Activated naive CD4-positive, alpha-beta T cell treated with anti-CD3 and anti-CD28 coated beads for 36 hours (primary cell): Measurements from ENCODE around the gene LYPD6. TPM values are rescaled to one million over a fixed set of nuclear protein-coding genes. Genes with fewer than 3 reads are reported as not detected.

Experiments
- CTCF ChIA-PET: fragments of 350-600 bp; sonication (Branson Sonifier 250); formaldehyde crosslinking; loops from one replicate; lab custom pipeline; 2021; ENCODE audit warnings: antibody characterized with exemption; lab: Charles Lee
- DNase-seq: peaks from one replicate; pipeline ENCODE4 v3.0.0-alpha.2; 2020
- H3K27ac Mint-ChIP-seq: one replicate; pipeline ENCODE4 v1.8.0; 2021; ENCODE audit warnings: mild to moderate bottlenecking, mixed read lengths
- H3K27me3 Mint-ChIP-seq: one replicate; pipeline ENCODE4 v1.8.0; 2021; ENCODE audit warnings: low read depth, mixed read lengths
- H3K36me3 Mint-ChIP-seq: one replicate; pipeline ENCODE4 v1.8.0; 2021; ENCODE audit warnings: low read depth, mixed read lengths
- H3K4me1 Mint-ChIP-seq: one replicate; pipeline ENCODE4 v1.8.0; 2021; ENCODE audit warnings: low read depth, mixed read lengths
- H3K4me3 Mint-ChIP-seq: one replicate; pipeline ENCODE4 v1.8.0; 2021; ENCODE audit warnings: mild to moderate bottlenecking, moderate library complexity, mixed read lengths
- H3K9me3 Mint-ChIP-seq: one replicate; pipeline ENCODE4 v1.8.0; 2021; ENCODE audit warnings: mixed read lengths
- intact Hi-C: fragments of 100-400 bp; cut with micrococcal nuclease; formaldehyde crosslinking; loops from one replicate; pipeline ENCODE4 v1.15.1; 2023
- total RNA-seq, 2 experiments: library from RNA; stranded (reverse); gene quantifications; one replicate each; pipeline ENCODE4 v1.2.3, GENCODE V29; 2021

Gene LYPD6
- total RNA-seq, 2 experiments from 2014 or later, result not detected

DNA sequence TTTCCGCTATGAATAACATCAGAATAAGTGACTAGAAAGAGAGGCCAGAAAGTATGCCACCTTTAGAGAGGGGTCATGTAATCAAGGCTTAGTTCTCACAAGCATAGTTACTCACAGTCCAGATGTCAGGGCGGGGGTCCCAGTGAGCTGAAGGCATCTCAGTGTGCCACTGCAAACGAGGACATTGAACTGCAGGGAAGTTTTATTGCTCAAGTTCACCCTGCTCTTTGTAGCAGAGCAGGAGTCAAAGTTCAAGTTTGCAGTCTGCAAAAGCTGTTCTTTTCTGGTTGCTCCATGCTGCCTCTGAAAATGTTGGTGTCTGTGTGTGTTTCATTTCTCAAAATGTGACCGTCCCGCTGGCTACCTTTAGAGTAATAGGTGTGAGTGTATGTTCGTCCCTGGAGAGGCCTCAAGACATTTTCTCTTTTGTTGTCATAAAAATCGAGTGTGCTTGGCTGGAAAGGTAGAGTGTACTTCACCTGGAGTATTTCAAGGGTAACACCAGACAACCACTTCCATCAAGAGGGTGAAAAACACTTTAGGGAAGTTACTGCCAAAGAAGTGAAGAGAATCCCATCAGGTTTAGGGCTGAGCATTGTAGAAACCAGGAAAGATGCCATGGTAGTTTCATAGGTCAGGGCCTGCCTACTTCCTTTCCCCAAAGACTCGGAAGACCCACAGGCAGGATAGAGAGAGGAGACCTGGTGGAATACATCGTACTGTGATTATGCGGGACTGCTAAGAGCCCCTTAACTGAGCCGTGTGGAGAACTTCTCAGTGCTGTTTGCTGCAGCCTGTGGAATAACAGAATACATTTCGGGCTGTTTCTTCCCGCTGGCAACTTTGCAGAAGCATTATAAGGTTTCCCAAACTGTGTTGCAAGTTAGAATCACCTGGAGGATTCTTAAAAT, 89.9 kb downstream of the LYPD6 start:
- no peaks in the 10 kb centered on the region for H3K9me3 Mint-ChIP-seq
- DNase-seq, result no peak
- intact Hi-C loops, result no loop called here
- H3K36me3 Mint-ChIP-seq, result no peaks in the 10 kb centered on the region
- no peak overlapping the region for H3K27ac Mint-ChIP-seq
- H3K4me1 Mint-ChIP-seq, result no peaks in the 10 kb centered on the region
- H3K27me3 Mint-ChIP-seq, result peaks cover 3% of the 10 kb centered on the region
- H3K4me3 Mint-ChIP-seq, result no peak overlapping the region
- CTCF ChIA-PET, result no interaction called here

DNA sequence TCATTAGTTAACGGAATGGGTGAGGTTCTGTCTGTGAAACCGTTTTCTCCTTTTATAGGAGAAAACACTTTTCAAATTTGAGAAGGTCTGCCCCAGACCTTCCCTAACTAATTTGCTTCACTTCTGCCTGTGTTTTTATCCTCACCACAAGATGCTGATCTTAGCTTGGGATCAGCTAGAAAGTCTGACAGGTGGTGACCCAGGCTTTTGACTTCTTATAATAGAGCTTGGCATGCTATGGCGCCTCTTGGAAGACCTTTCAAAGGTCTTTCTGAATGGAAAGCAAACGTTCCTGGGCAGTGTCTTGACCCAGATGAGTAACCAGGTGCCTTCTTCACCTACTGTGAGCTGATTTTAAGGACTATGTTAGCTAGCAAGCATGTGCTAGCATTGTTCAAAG, 91.4 kb downstream of the LYPD6 start:
- no peaks in the 10 kb centered on the region for H3K4me1 Mint-ChIP-seq
- CTCF ChIA-PET, result no interaction called here
- peaks cover 4% of the 10 kb centered on the region for H3K27me3 Mint-ChIP-seq
- H3K36me3 Mint-ChIP-seq, result no peaks in the 10 kb centered on the region
- no peak for DNase-seq
- H3K27ac Mint-ChIP-seq, result no peak overlapping the region
- intact Hi-C loops, result no loop called here
- H3K4me3 Mint-ChIP-seq, result no peak overlapping the region
- H3K9me3 Mint-ChIP-seq, result no peaks in the 10 kb centered on the region

DNA sequence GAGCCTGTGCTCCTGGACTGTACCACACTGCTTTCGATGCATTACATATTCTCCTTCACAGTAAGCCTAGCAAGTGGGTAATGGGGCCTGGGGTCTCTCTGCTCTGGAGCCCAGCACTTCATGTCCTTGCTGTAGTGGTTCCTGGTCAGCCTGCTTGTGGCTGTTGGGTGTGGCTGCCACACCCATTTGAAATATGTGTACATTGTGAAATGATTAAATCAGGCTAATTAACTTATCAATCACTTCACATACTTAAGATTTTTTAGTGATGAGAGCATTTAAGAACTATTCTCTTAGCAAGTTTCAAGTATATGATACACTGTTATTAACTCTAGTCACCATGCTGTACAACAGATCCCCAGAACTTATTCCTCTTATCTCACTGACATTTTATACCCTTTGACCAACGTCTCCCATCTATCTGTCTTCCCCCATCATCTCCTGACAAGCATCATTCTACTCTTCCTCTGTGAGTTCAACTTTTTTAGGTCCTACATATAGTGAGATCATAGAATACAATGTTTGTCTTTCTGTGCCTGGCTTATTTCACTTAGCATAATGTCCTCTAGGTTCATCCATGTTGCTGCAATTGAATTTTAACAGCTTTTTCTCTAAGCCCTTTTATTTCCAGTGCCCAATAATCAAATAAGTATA, 92.1 kb downstream of the LYPD6 start:
- Mint-ChIP-seq H3K27ac (no peak overlapping the region), H3K9me3 (no peaks in the 10 kb centered on the region), H3K27me3 (peaks cover 4% of the 10 kb centered on the region), H3K4me1 (no peaks in the 10 kb centered on the region), H3K36me3 (no peaks in the 10 kb centered on the region), H3K4me3 (no peak overlapping the region)
- intact Hi-C loops, result no loop called here
- CTCF ChIA-PET, result no interaction called here
- DNase-seq, result no peak

DNA sequence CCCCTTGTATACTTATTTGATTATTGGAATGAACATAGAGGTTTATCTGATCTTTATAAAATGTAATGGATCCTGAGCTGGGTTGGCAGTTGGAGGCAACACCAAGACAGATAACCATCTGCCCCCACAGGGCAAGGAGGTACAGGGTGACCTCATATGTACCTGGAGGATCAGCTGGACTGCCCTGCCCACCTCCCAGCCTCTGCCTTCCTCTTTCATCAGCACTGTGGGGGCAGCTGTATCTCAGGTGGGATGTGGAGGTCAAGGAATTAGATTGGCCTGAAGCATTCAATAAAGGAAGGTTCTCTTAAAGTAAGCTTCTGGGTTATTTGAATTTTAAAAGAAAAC, 92.6 kb downstream of the LYPD6 start:
- H3K4me3 Mint-ChIP-seq, result no peak overlapping the region
- no peak for DNase-seq
- no peaks in the 10 kb centered on the region for H3K4me1 Mint-ChIP-seq
- no peak overlapping the region for H3K27ac Mint-ChIP-seq
- H3K27me3 Mint-ChIP-seq, result peaks cover 4% of the 10 kb centered on the region
- H3K36me3 Mint-ChIP-seq, result no peaks in the 10 kb centered on the region
- intact Hi-C loops, result no loop called here
- H3K9me3 Mint-ChIP-seq, result no peaks in the 10 kb centered on the region
- CTCF ChIA-PET, result no interaction called here

DNA sequence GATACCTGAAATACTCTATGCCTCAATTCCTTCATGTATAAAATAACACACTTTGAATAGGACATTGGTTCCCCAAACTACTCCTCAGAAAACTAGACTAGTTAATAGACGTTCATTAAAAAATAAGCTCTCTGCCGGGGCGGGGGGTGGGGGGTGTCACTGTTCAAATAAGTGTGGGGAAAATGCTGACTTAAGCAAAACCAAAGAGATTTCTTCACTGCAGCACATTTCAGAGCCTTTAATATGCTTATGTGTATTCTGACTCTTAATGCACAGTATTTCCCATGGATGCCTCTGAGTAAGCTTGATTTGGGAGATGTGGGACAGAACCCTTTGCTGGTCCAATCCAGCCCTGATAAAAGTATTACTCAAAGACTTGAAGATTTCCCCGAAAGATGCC, 93.2 kb downstream of the LYPD6 start:
- Mint-ChIP-seq H3K27me3 (peaks cover 4% of the 10 kb centered on the region), H3K4me1 (no peaks in the 10 kb centered on the region), H3K4me3 (no peak overlapping the region), H3K36me3 (no peaks in the 10 kb centered on the region), H3K9me3 (no peaks in the 10 kb centered on the region), H3K27ac (no peak overlapping the region)
- intact Hi-C loops, result no loop called here
- no peak for DNase-seq
- CTCF ChIA-PET, result no interaction called here

DNA sequence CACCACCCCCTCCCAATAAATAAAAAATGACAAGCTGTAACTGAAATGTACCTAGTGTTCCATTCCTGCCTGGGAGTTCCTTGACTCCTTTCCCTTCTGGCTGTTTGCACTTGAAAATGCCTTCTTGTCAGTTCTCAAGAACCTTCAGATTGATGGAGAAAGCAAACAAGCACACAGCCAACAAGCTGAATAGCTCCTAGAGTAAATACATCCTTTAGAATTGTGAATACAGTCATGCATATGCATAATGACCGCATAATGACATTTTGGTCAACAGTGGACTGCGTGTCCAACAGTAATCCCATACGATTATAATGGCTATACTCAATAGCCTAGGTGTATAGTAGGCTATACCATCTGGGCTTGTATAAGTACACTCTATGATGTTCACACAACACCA, 97.0 kb downstream of the LYPD6 start:
- Mint-ChIP-seq H3K27ac (no peak overlapping the region), H3K36me3 (no peaks in the 10 kb centered on the region), H3K4me3 (no peak overlapping the region), H3K9me3 (no peaks in the 10 kb centered on the region), H3K4me1 (no peaks in the 10 kb centered on the region), H3K27me3 (peaks cover 4% of the 10 kb centered on the region)
- CTCF ChIA-PET, result no interaction called here
- no peak for DNase-seq
- intact Hi-C loops, result no loop called here

DNA sequence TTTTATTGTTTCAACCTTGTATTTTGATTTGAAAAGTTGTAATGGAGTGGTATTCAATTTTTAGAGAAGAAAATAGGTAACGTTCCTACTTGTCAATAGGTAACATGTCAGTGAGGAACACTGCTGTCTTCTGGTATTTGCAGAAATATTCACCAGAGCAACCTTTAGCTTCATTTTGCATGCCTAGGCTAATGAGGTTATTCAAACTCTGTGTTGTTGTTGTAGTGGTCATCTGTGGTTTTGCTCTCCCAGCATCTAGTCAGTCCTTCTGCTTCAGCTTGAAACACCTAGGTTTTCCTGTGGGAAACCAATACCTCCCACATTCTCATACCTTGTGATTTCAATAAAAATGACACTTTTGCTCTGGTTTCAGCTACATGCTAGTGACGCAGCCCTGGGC, 98.4 kb downstream of the LYPD6 start:
- no peak overlapping the region for H3K4me3 Mint-ChIP-seq
- intact Hi-C loops, result no loop called here
- H3K9me3 Mint-ChIP-seq, result no peaks in the 10 kb centered on the region
- H3K4me1 Mint-ChIP-seq, result no peaks in the 10 kb centered on the region
- CTCF ChIA-PET, result no interaction called here
- H3K27ac Mint-ChIP-seq, result no peak overlapping the region
- no peak for DNase-seq
- no peaks in the 10 kb centered on the region for H3K36me3 Mint-ChIP-seq
- peaks cover 4% of the 10 kb centered on the region for H3K27me3 Mint-ChIP-seq

DNA sequence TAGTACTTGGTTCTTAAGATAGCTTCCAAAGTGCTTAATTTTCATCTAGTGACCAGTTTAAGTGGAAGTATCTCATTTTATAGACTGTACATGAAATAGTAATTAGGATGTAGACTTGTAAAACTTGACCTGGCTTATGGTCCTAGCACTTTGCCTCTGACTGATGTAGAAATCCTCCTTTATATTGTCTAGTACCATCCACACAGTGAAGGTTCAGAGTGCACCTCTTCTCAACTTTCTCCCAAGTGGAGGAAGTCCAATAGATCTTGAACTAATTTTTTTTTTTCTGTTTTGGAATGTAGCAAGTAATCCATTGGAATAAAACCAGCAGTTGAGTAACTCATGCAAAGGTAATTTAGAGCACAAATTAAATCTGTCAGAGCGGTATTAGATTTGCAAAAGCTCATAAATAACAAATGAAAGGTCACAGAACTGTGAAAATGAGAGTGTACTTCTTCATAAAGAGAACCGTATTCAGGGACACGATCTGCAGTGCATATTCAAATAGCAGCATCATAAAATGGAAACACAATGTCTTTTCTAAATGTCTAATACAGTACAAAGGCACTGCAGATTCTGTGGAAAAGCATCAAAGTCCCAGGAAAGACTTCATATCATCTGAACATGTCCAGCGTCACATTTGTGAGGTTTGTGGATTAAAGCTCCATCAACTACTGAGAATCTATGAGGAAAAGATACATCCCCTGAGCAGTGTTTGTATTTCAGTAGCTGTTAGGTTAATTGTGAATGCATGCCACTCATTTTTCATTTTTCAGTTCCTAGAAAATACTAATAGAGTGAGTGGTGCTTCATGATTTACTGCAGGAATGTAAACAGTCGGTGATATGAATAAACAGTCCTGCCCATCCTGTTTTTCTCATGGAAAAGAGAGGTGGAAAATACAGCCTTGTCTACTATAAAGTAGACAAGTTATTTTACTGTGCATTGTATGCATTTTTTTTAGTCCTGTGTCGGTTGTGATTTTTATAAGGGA, 100.7 kb downstream of the LYPD6 start:
- DNase-seq, result no peak
- Mint-ChIP-seq H3K27me3 (peaks cover 2% of the 10 kb centered on the region), H3K9me3 (no peaks in the 10 kb centered on the region), H3K36me3 (no peaks in the 10 kb centered on the region), H3K27ac (no peak overlapping the region), H3K4me1 (no peaks in the 10 kb centered on the region), H3K4me3 (no peak overlapping the region)
- CTCF ChIA-PET, result interaction anchor here (1.1 kb wide), 1 partner anchor 130 kb away, joined by 3 read pairs; no protein-coding TSS in a partner anchor
- intact Hi-C loops, result no loop called here

DNA sequence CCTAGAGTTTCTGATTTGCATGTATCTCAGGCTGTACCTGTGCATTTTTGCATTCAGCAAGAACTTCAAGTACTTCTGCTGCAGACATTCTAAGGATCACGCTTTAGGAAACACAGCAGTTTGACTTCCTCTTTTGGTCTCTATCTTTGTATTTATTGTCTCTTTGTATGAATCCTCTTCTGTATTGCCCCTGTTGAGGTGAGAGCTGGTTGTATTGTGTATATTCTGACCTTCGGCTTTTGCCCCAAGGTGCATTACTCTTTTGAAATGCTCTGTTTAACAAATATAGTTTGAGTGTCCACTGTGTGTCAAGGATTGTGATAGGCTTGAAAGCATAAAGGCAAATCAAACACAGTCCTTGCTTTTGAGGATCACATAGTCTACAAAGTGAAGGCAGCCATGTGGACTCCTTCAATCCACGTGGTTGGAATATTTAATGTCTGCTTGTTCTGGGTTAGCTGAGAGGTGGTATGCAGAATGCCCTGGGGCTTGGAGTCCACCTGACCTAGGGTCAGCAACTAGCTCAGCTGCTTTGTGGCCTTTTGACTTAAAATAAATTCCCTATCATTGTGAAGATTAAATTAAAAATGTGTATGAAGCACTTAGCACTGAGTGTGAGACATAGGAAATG, 108.1 kb downstream of the LYPD6 start:
- no peak overlapping the region for H3K4me3 Mint-ChIP-seq
- DNase-seq, result no peak
- CTCF ChIA-PET, result no interaction called here
- intact Hi-C loops, result loop anchor here (5.0 kb wide), 1 partner anchor 124 kb away; no protein-coding TSS in a partner anchor
- H3K9me3 Mint-ChIP-seq, result no peaks in the 10 kb centered on the region
- no peaks in the 10 kb centered on the region for H3K4me1 Mint-ChIP-seq
- no peaks in the 10 kb centered on the region for H3K36me3 Mint-ChIP-seq
- no peak overlapping the region for H3K27ac Mint-ChIP-seq
- no peaks in the 10 kb centered on the region for H3K27me3 Mint-ChIP-seq

DNA sequence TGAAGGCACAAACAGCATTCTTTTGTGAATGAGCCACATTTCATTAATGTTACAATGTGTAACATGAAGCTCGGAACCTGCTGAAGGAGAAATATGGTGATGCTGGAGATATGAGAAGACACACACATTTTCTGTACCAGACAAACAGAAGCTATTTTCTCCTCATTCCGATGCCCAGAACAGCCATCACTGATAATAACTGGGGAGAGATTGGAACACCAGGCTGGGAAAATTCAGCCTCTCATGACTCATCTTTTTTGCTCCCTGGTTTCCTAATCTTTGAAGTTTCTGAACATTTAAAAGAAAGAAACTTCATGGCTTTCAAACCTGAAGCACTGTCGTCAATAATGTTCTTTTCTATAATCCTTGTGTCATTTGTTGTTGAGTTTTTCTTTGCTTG, 110.9 kb downstream of the LYPD6 start:
- Mint-ChIP-seq H3K27me3 (peaks cover 2% of the 10 kb centered on the region), H3K9me3 (no peaks in the 10 kb centered on the region), H3K4me1 (no peaks in the 10 kb centered on the region), H3K4me3 (no peak overlapping the region), H3K27ac (no peak overlapping the region), H3K36me3 (no peaks in the 10 kb centered on the region)
- CTCF ChIA-PET, result no interaction called here
- DNase-seq, result no peak
- intact Hi-C loops, result no loop called here

DNA sequence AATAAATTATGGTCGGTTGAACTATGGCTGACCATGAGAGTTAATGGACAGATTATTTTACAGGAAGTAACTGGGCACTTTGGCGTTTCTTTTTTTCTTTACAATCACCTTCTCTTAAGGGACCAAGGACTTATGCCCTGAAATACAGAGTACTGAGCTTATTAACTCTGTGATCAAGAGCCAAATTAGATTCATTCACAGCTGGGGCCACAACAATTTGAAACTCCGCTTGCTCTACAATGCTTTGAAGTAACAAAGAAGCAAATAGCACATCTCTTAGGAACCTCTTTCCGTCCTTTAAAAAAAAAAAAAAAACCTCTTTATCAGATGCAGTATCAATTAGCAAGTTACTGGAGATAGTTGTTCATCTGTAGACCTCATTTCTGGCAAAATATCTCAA, 112.0 kb downstream of the LYPD6 start:
- Mint-ChIP-seq H3K4me3 (no peak overlapping the region), H3K9me3 (no peaks in the 10 kb centered on the region), H3K27me3 (peaks cover 2% of the 10 kb centered on the region), H3K27ac (no peak overlapping the region), H3K4me1 (no peaks in the 10 kb centered on the region), H3K36me3 (no peaks in the 10 kb centered on the region)
- CTCF ChIA-PET, result no interaction called here
- intact Hi-C loops, result no loop called here
- no peak for DNase-seq

DNA sequence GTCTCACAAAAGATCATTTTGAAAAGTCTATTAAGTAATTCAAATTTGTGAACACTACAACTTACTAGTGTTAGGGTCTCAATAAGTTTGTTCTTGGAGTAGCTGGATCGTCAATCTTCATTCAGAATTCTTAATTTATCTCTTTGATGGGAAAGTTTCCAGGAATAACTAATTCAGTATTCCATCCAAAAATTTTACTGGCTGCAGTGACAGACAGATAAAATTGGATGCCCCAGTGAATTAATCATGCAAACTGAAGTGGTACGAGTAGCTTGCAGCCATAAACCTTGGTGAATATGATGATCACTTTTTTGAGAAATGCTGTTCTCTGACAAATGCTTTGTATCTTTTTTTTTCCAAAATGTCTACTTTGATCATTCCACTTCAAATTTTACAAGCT, 112.8 kb downstream of the LYPD6 start:
- H3K4me3 Mint-ChIP-seq, result no peak overlapping the region
- peaks cover 2% of the 10 kb centered on the region for H3K27me3 Mint-ChIP-seq
- no peaks in the 10 kb centered on the region for H3K9me3 Mint-ChIP-seq
- no peak for DNase-seq
- no peaks in the 10 kb centered on the region for H3K4me1 Mint-ChIP-seq
- no peak overlapping the region for H3K27ac Mint-ChIP-seq
- CTCF ChIA-PET, result interaction anchor here (0.5 kb wide), 1 partner anchor 570 kb away, joined by 3 read pairs; no protein-coding TSS in a partner anchor
- no peaks in the 10 kb centered on the region for H3K36me3 Mint-ChIP-seq
- intact Hi-C loops, result no loop called here
